HS-5 (cell line): ENCODE measurements around the gene LCNL1.
"Not testable (repeated sequence)": the region's sequence is repeated elsewhere in the genome, so short reads cannot be mapped to it uniquely, and the experiment has no call there.

Experiments
- DNase-seq: peaks from one replicate; pipeline ENCODE4 v3.0.0-alpha.2; 2012; ENCODE audit warnings: low read depth

The LCNL1 gene

GRCh38 chr9:137028263-137029057, 45.7 kb downstream of the LCNL1 start:
- no peak for DNase-seq

GRCh38 chr9:137029058-137029936, 46.5 kb downstream of the LCNL1 start:
- no peak for DNase-seq

GRCh38 chr9:137030006-137030405, 47.2 kb downstream of the LCNL1 start:
- DNase-seq: no peak

- DNase-seq: no peak
These were observed 48.0 kb downstream of the LCNL1 start for GRCh38 chr9:137030538-137031527.

GRCh38 chr9:137031904-137032640, 49.3 kb downstream of the LCNL1 start, which contains the start of gene FUT7:
Gene FUT7, minus strand, starts transcription at chr9:137032088. Its CDS starts 97 bp downstream, at chr9:137031991.
- DNase-seq: no peak

- no peak for DNase-seq
These were observed 50.1 kb downstream of the LCNL1 start for GRCh38 chr9:137032858-137033257.

GRCh38 chr9:137033481-137033880, 50.7 kb downstream of the LCNL1 start:
- not testable (repeated sequence) for DNase-seq

- DNase-seq: no peak
These were observed 51.4 kb downstream of the LCNL1 start for GRCh38 chr9:137034039-137034708.

GRCh38 chr9:137034709-137035506, 52.1 kb downstream of the LCNL1 start:
- no peak for DNase-seq
